Tibial artery (tissue), 4 donors: Measurements from ENCODE around the gene PSMA8.
A peak's percentile ranks its signal among the peaks of the same experiment; 100 is the strongest.
"Not testable (repeated sequence)": the region's sequence is repeated elsewhere in the genome, so short reads cannot be mapped to it uniquely, and the experiment has no call there.

Source experiments
- DNase-seq, 2 donors: peaks; one replicate each; pipeline ENCODE4 v3.0.0-alpha.2; 2019
- H3K27ac ChIP-seq, 2 donors: fragments of 200-600 bp; sonication (generic) in 1 of 2; 1 replicate in 1 of 2; 2 replicates in 1 of 2; pipeline ENCODE4 v1.5.1; 2018 to 2019; ENCODE audit warnings: mild to moderate bottlenecking in 1 of 2
- H3K27me3 ChIP-seq, 2 donors: fragments of 200-600 bp; sonication (generic) in 1 of 2; one replicate each; pipeline versions ENCODE4 v1.5.1 to v1.6.0; 2016 to 2019
- H3K36me3 ChIP-seq, 3 donors: fragments of 200-600 bp; sonication (generic) in 2 of 3; one replicate each; pipeline ENCODE4 v1.5.1; 2016 to 2019; ENCODE audit warnings: mild to moderate bottlenecking in 2 of 3
- H3K4me1 ChIP-seq, 4 donors: fragments of 200-600 bp; sonication (generic) in 2 of 4; 1 replicate in 3 of 4; 2 replicates in 1 of 4; pipeline ENCODE4 v1.5.1; 2016 to 2019
- H3K4me3 ChIP-seq, 2 donors: fragments of 200-600 bp; sonication (generic) in 1 of 2; 1 replicate in 1 of 2; 2 replicates in 1 of 2; pipeline ENCODE4 v1.5.1; 2018 to 2019; ENCODE audit warnings: mild to moderate bottlenecking in 2 of 2
- H3K9me3 ChIP-seq, 3 donors: fragments of 200-600 bp; sonication (generic) in 1 of 3; one replicate each; pipeline ENCODE4 v1.5.1; 2016 to 2019
- CTCF ChIP-seq, 2 experiments: fragments of 200-600 bp in 1 of 2; fragments of 450-650 bp in 1 of 2; IDR thresholded peaks; one replicate each; pipeline ENCODE4 v1.5.1; 2017 to 2019; ENCODE audit warnings: antibody characterized with exemption in 2 of 2, mild to moderate bottlenecking in 1 of 2, moderate library complexity in 1 of 2
- intact Hi-C: fragments of 100-400 bp; cut with DNase I; formaldehyde crosslinking; loops from one replicate; pipeline ENCODE4 v1.15.0; 2023; ENCODE audit warnings: low total_unique reads

PSMA8 gene

GRCh38 chr18:26226229-26227050 lies 92.8 kb downstream of the PSMA8 start, which contains the start of gene TAF4B:
Gene TAF4B, plus strand, starts transcription at chr18:26226445. Its CDS starts 489 bp downstream, at chr18:26226934.
- DNase-seq = peak; percentile 92 to 97
- Histone ChIP-seq H3K4me1 (peaks cover 0 to 12% (median 5%) of the 10 kb centered on the region in 4 donors), H3K36me3 (no peaks in the 10 kb centered on the region), H3K9me3 (no peaks in the 10 kb centered on the region), H3K4me3 (peak within 1 kb of the TSS; percentile 83 to 97), H3K27ac (peak within 1 kb of the TSS; percentile 75 to 79), H3K27me3 (no peaks in the 10 kb centered on the region)
- intact Hi-C loops = loop anchor here (5.0 kb wide), 1 partner anchor 134 kb away; the partner anchor contains the start of gene SS18
- TF ChIP-seq CTCF (IDR thresholded peaks at IDR 0.05) = no peak

GRCh38 chr18:26227051-26227670 lies 93.5 kb downstream of the PSMA8 start:
- H3K27me3 ChIP-seq = no peaks in the 10 kb centered on the region
- peak overlapping the region; percentile 75 to 79 for H3K27ac ChIP-seq
- peak overlapping the region; percentile 83 to 97 for H3K4me3 ChIP-seq
- H3K9me3 ChIP-seq = no peaks in the 10 kb centered on the region
- no peak for TF ChIP-seq CTCF (IDR thresholded peaks at IDR 0.05)
- H3K36me3 ChIP-seq = no peaks in the 10 kb centered on the region
- DNase-seq = peak in 1 of 2 donors; percentile 21
- intact Hi-C loops = loop anchor here (5.0 kb wide), 1 partner anchor 135 kb away; the partner anchor contains the start of gene SS18
- H3K4me1 ChIP-seq = peaks cover 0 to 12% (median 5%) of the 10 kb centered on the region in 4 donors

GRCh38 chr18:26228562-26229260 lies 95.0 kb downstream of the PSMA8 start:
- Histone ChIP-seq H3K27me3 (no peaks in the 10 kb centered on the region), H3K36me3 (no peaks in the 10 kb centered on the region), H3K9me3 (no peaks in the 10 kb centered on the region), H3K27ac (no peak overlapping the region), H3K4me1 (peaks cover 0 to 12% (median 5%) of the 10 kb centered on the region in 4 donors), H3K4me3 (no peak overlapping the region)
- intact Hi-C loops = loop anchor here (5.0 kb wide), 1 partner anchor 136 kb away; the partner anchor contains the start of gene SS18
- DNase-seq = no peak
- no peak for TF ChIP-seq CTCF (IDR thresholded peaks at IDR 0.05)

GRCh38 chr18:26230497-26230896 lies 96.8 kb downstream of the PSMA8 start:
- no peaks in the 10 kb centered on the region for H3K27me3 ChIP-seq
- no peaks in the 10 kb centered on the region for H3K36me3 ChIP-seq
- no peak for DNase-seq
- no peak overlapping the region for H3K4me3 ChIP-seq
- no peaks in the 10 kb centered on the region for H3K9me3 ChIP-seq
- no peak for TF ChIP-seq CTCF (IDR thresholded peaks at IDR 0.05)
- intact Hi-C loops = no loop called here
- H3K4me1 ChIP-seq = peaks cover 0 to 12% (median 5%) of the 10 kb centered on the region in 4 donors
- H3K27ac ChIP-seq = no peak overlapping the region

- Histone ChIP-seq H3K4me3 (no peak overlapping the region), H3K27me3 (no peaks in the 10 kb centered on the region), H3K36me3 (no peaks in the 10 kb centered on the region), H3K4me1 (peaks cover 0 to 3% (median 0%) of the 10 kb centered on the region in 4 donors), H3K9me3 (no peaks in the 10 kb centered on the region), H3K27ac (no peak overlapping the region)
- DNase-seq = no peak
- intact Hi-C loops = no loop called here
- TF ChIP-seq CTCF (IDR thresholded peaks at IDR 0.05) = no peak
Measured at GRCh38 chr18:26233208-26233607, 99.5 kb downstream of the PSMA8 start.

- H3K4me1 ChIP-seq, H3K4me3 ChIP-seq, DNase-seq, H3K9me3 ChIP-seq, H3K27ac ChIP-seq, intact Hi-C loops, H3K27me3 ChIP-seq, H3K36me3 ChIP-seq: not testable (repeated sequence)
Measured at GRCh38 chr18:26237363-26237762, 103.7 kb downstream of the PSMA8 start.

- intact Hi-C loops, H3K4me1 ChIP-seq, DNase-seq, H3K4me3 ChIP-seq, H3K9me3 ChIP-seq, H3K27me3 ChIP-seq, H3K36me3 ChIP-seq, H3K27ac ChIP-seq: not testable (repeated sequence)
Measured at GRCh38 chr18:26238718-26239117, 105.0 kb downstream of the PSMA8 start.

GRCh38 chr18:26242392-26242791 lies 108.7 kb downstream of the PSMA8 start:
- DNase-seq, H3K27ac ChIP-seq, H3K4me3 ChIP-seq, H3K4me1 ChIP-seq, intact Hi-C loops, H3K27me3 ChIP-seq, H3K36me3 ChIP-seq: not testable (repeated sequence)
- peaks cover 3 to 19% (median 9%) of the 10 kb centered on the region in 3 donors for H3K9me3 ChIP-seq
